NK-92 treated with Interleukin-12 subunit alpha and Interleukin-12 subunit beta, amount 100 ng/mL, for 24 hours (cell line): ENCODE data around the gene PRR12.
"Not testable (repeated sequence)": the region's sequence is repeated elsewhere in the genome, so short reads cannot be mapped to it uniquely, and the experiment has no call there.

Experiments used
- DNase-seq: peaks from one replicate; lab custom pipeline; 2025; lab: John Stamatoyannopoulos, UW

Gene PRR12

GRCh38 chr19:49616945-49617344, 26.0 kb downstream of the PRR12 start:
- no peak for DNase-seq

GRCh38 chr19:49617860-49618259, 26.9 kb downstream of the PRR12 start:
- DNase-seq: not testable (repeated sequence)

GRCh38 chr19:49624967-49625910, 34.3 kb downstream of the PRR12 start:
- DNase-seq: no peak

- DNase-seq: no peak
Observed at GRCh38 chr19:49626226-49626625, 35.2 kb downstream of the PRR12 start.

- no peak for DNase-seq
Observed at GRCh38 chr19:49629659-49630058, 38.7 kb downstream of the PRR12 start.

GRCh38 chr19:49631014-49631588, 40.1 kb downstream of the PRR12 start:
- no peak for DNase-seq

GRCh38 chr19:49631610-49632192, 40.7 kb downstream of the PRR12 start:
- DNase-seq: no peak

GRCh38 chr19:49632576-49632975, 41.6 kb downstream of the PRR12 start:
- DNase-seq: no peak

GRCh38 chr19:49633273-49633672, 42.3 kb downstream of the PRR12 start:
- not testable (repeated sequence) for DNase-seq

- no peak for DNase-seq
Observed at GRCh38 chr19:49635530-49636232, 44.7 kb downstream of the PRR12 start.

GRCh38 chr19:49636233-49636932, 45.4 kb downstream of the PRR12 start:
- no peak for DNase-seq

GRCh38 chr19:49637821-49638738, 47.1 kb downstream of the PRR12 start:
- DNase-seq: no peak

GRCh38 chr19:49639401-49640112, 48.6 kb downstream of the PRR12 start:
- DNase-seq: no peak

- DNase-seq: peak; percentile 100
Observed at GRCh38 chr19:49640113-49640898, 49.3 kb downstream of the PRR12 start, which contains the start of gene RRAS. Gene RRAS, minus strand, starts transcription at chr19:49640143. Its CDS starts 45 bp downstream, at chr19:49640098.

- DNase-seq: peak; percentile 99
Observed at GRCh38 chr19:49641688-49642491, 50.9 kb downstream of the PRR12 start, which contains the start of gene SCAF1. Gene SCAF1, plus strand, starts transcription at chr19:49642209. Its CDS starts 2,818 bp downstream, at chr19:49645027.

- DNase-seq: no peak
Observed at GRCh38 chr19:49642492-49643035, 51.6 kb downstream of the PRR12 start.

- no peak for DNase-seq
Observed at GRCh38 chr19:49643466-49643865, 52.5 kb downstream of the PRR12 start.

GRCh38 chr19:49645592-49645991, 54.6 kb downstream of the PRR12 start:
- DNase-seq: no peak
